HEK293 (cell line): ENCODE results near the gene BCS1L.

Experiments
- CTCF ChIA-PET: fragments of 350-600 bp; formaldehyde crosslinking; extraction: SDS; loops from one replicate; lab custom pipeline; 2021; ENCODE audit warnings: antibody characterized with exemption; lab: Yijun Ruan, JAX
- POLR2A ChIA-PET: fragments of 300-600 bp; formaldehyde crosslinking; extraction: SDS; loops from one replicate; lab custom pipeline; 2020; ENCODE audit warnings: antibody characterized with exemption, inconsistent platforms; lab: Yijun Ruan, JAX
- H3K27ac ChIP-seq: fragments of 200-500 bp; sonication (Bioruptor generic); 2 replicates; pipeline ENCODE4 v1.5.1; 2014; ENCODE audit warnings: low read depth, low read length, control low read depth, inconsistent platforms; ENCODE audit errors: extremely low read depth
- H3K36me3 ChIP-seq, 2 experiments: fragments of 200-500 bp in 1 of 2; sonication (Bioruptor generic) in 1 of 2; 1 replicate in 1 of 2; 2 replicates in 1 of 2; pipeline ENCODE4 v1.5.1; 2014 to 2017; ENCODE audit warnings: inconsistent platforms in 2 of 2, low read length in 2 of 2; ENCODE audit not compliant: control insufficient read depth in 2 of 2, insufficient read depth in 1 of 2
- H3K4me1 ChIP-seq: fragments of 200-500 bp; sonication (Bioruptor generic); 2 replicates; pipeline ENCODE4 v1.5.1; 2014; ENCODE audit warnings: mild to moderate bottlenecking, low read length, inconsistent platforms; ENCODE audit not compliant: control insufficient read depth, insufficient read depth
- H3K4me3 ChIP-seq: 2 replicates; pipeline ENCODE4 v1.5.1; 2011; ENCODE audit warnings: low read depth, mild to moderate bottlenecking, control low read depth, low read length, moderate library complexity
- H3K9me3 ChIP-seq: fragments of 200-500 bp; sonication (Bioruptor generic); 2 replicates; pipeline ENCODE4 v1.5.1; 2014; ENCODE audit warnings: low read depth, low read length, inconsistent platforms; ENCODE audit not compliant: control insufficient read depth, insufficient read depth
- MEIS1 ChIP-seq: sonication (generic); formaldehyde crosslinking; IDR thresholded peaks from 2 replicates; pipeline ENCODE4 v1.8.1; 2022; ENCODE audit warnings: missing genetic modification reagents, mild to moderate bottlenecking, borderline replicate concordance
- TCF7L2 ChIP-seq: IDR thresholded peaks from 2 replicates; pipeline ENCODE4 v1.6.1; 2011; ENCODE audit warnings: low read depth, mild to moderate bottlenecking, inconsistent platforms, low read length, moderate library complexity, borderline replicate concordance
- YY2 ChIP-seq: fragments of 450-650 bp; formaldehyde crosslinking; IDR thresholded peaks from 2 replicates; pipeline ENCODE4 v1.5.1; 2016; ENCODE audit warnings: missing biosample characterization, missing genetic modification characterization
- ZFHX2 ChIP-seq: fragments of 450-650 bp; formaldehyde crosslinking; conservative IDR thresholded peaks from 2 replicates; pipeline ENCODE4 v1.5.1; 2016; ENCODE audit warnings: missing biosample characterization, missing genetic modification characterization
- ZFP3 ChIP-seq: fragments of 450-650 bp; formaldehyde crosslinking; IDR thresholded peaks from 2 replicates; pipeline ENCODE4 v1.5.1; 2016; ENCODE audit warnings: low read depth, missing biosample characterization, missing genetic modification characterization
- ZNF10 ChIP-seq: fragments of 450-650 bp; formaldehyde crosslinking; IDR thresholded peaks from 2 replicates; pipeline ENCODE4 v1.5.1; 2017; ENCODE audit warnings: missing biosample characterization, missing genetic modification characterization
- ZNF140 ChIP-seq: fragments of 450-650 bp; formaldehyde crosslinking; IDR thresholded peaks from 2 replicates; pipeline ENCODE4 v1.5.1; 2016; ENCODE audit warnings: missing biosample characterization, missing genetic modification characterization
- ZNF169 ChIP-seq: fragments of 450-650 bp; formaldehyde crosslinking; IDR thresholded peaks from 2 replicates; pipeline ENCODE4 v1.5.1; 2016; ENCODE audit warnings: missing biosample characterization, missing genetic modification characterization
- ZNF19 ChIP-seq: fragments of 450-650 bp; formaldehyde crosslinking; IDR thresholded peaks from 2 replicates; pipeline ENCODE4; 2016; ENCODE audit warnings: missing biosample characterization, missing genetic modification characterization, low read depth
- ZNF23 ChIP-seq: fragments of 450-650 bp; formaldehyde crosslinking; IDR thresholded peaks from 2 replicates; pipeline ENCODE4 v1.5.1; 2016; ENCODE audit warnings: missing biosample characterization, missing genetic modification characterization, borderline replicate concordance
- ZNF394 ChIP-seq: fragments of 450-650 bp; formaldehyde crosslinking; IDR thresholded peaks from 2 replicates; pipeline ENCODE4 v1.5.1; 2016; ENCODE audit warnings: missing biosample characterization, missing genetic modification characterization, mild to moderate bottlenecking, moderate library complexity, borderline replicate concordance
- ZNF624 ChIP-seq: fragments of 450-650 bp; formaldehyde crosslinking; IDR thresholded peaks from 2 replicates; pipeline ENCODE4 v1.5.1; 2017; ENCODE audit warnings: missing biosample characterization, missing genetic modification characterization
- ZNF791 ChIP-seq: fragments of 450-650 bp; formaldehyde crosslinking; IDR thresholded peaks from 2 replicates; pipeline ENCODE4 v1.5.1; 2016; ENCODE audit warnings: missing biosample characterization, missing genetic modification characterization
- ZSCAN23 ChIP-seq: fragments of 450-650 bp; formaldehyde crosslinking; IDR thresholded peaks from 2 replicates; pipeline ENCODE4 v1.5.1; 2016; ENCODE audit warnings: missing biosample characterization, missing genetic modification characterization
- ZXDB ChIP-seq: fragments of 450-650 bp; formaldehyde crosslinking; IDR thresholded peaks from 2 replicates; pipeline ENCODE4 v1.5.1; 2016; ENCODE audit warnings: missing biosample characterization, missing genetic modification characterization
- TF ChIP-seq, protein P1 (sequence below): fragments of 450-650 bp; formaldehyde crosslinking; IDR thresholded peaks from 2 replicates; pipeline ENCODE4 v1.5.1; 2016; ENCODE audit warnings: missing biosample characterization, missing genetic modification characterization
- TF ChIP-seq, protein P2 (sequence below): fragments of 450-650 bp; formaldehyde crosslinking; IDR thresholded peaks from 2 replicates; pipeline ENCODE4 v1.5.1; 2016; ENCODE audit warnings: missing biosample characterization, missing genetic modification characterization, borderline replicate concordance
- TF ChIP-seq, protein P3 (sequence below): fragments of 450-650 bp; formaldehyde crosslinking; IDR thresholded peaks from 2 replicates; pipeline ENCODE4 v1.5.1; 2017; ENCODE audit warnings: missing biosample characterization, missing genetic modification characterization
- TF ChIP-seq, protein P4 (sequence below): fragments of 450-650 bp; formaldehyde crosslinking; IDR thresholded peaks from 2 replicates; pipeline ENCODE4 v1.5.1; 2016; ENCODE audit warnings: missing biosample characterization, missing genetic modification characterization, low read depth
- TF ChIP-seq, protein P5 (sequence below): fragments of 450-650 bp; formaldehyde crosslinking; IDR thresholded peaks from 2 replicates; pipeline ENCODE4 v1.5.1; 2016; ENCODE audit warnings: missing biosample characterization, missing genetic modification characterization
- TF ChIP-seq, protein P6 (sequence below): fragments of 450-650 bp; formaldehyde crosslinking; IDR thresholded peaks from 2 replicates; pipeline ENCODE4 v1.5.1; 2016; ENCODE audit warnings: missing biosample characterization, missing genetic modification characterization

The BCS1L gene

DNA sequence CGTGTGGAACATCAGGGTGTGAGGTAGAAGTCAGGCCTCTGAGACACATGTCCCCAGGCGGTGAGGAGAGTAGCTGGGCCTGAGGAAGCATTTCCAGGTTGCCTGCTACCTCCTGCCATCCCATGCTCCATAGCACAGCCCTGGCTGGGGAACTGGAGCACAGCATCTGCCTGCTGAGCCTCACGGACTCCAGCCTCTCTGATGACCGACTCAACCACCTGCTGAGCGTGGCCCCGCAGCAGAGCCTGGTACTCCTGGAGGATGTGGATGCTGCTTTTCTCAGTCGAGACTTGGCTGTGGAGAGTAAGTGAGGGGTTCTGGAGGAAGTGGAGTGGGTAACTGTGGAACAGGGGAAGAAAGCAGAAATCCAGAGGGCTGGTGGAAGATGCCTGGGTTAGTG is 2.9 kb downstream of the BCS1L start:
- peaks cover 36 to 74% of the 10 kb centered on the region in 2 experiments for H3K36me3 ChIP-seq
- TF ChIP-seq ZNF169 (tag by site-specific recombination) (no peak), ZNF791 (no peak), ZNF19 (tag by site-specific recombination) (no peak), ZFHX2 (no peak), ZNF394 (peak; percentile 30; the same call in 1 of the 2 replicates)
- TF ChIP-seq, protein P1, sequence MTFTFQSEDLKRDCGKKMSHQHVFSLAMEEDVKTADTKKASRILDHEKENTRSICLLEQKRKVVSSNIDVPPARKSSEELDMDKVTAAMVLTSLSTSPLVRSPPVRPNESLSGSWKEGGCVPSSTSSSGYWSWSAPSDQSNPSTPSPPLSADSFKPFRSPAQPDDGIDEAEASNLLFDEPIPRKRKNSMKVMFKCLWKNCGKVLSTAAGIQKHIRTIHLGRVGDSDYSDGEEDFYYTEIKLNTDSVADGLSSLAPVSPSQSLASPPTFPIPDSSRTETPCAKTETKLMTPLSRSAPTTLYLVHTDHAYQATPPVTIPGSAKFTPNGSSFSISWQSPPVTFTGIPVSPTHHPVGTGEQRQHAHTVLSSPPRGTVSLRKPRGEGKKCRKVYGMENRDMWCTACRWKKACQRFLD (tag by site-specific recombination), result no peak
- TF ChIP-seq, protein P2, sequence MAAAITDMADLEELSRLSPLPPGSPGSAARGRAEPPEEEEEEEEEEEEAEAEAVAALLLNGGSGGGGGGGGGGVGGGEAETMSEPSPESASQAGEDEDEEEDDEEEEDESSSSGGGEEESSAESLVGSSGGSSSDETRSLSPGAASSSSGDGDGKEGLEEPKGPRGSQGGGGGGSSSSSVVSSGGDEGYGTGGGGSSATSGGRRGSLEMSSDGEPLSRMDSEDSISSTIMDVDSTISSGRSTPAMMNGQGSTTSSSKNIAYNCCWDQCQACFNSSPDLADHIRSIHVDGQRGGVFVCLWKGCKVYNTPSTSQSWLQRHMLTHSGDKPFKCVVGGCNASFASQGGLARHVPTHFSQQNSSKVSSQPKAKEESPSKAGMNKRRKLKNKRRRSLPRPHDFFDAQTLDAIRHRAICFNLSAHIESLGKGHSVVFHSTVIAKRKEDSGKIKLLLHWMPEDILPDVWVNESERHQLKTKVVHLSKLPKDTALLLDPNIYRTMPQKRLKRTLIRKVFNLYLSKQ (tag by site-specific recombination), result no peak
- no peaks in the 10 kb centered on the region for H3K4me1 ChIP-seq
- ChIA-PET CTCF (interaction anchor here (1.3 kb wide), 1 partner anchor 186 kb away, joined by 4 read pairs; no protein-coding TSS in a partner anchor), POLR2A (interaction anchor here (0.9 to 4.9 kb wide), 2 partner anchors 10 to 47 kb away, joined by 3 to 62 read pairs; partner anchors contain the start of genes RNF25 and STK36)
- H3K4me3 ChIP-seq, result no peak overlapping the region
- H3K9me3 ChIP-seq, result no peaks in the 10 kb centered on the region
- H3K27ac ChIP-seq, result no peak overlapping the region

DNA sequence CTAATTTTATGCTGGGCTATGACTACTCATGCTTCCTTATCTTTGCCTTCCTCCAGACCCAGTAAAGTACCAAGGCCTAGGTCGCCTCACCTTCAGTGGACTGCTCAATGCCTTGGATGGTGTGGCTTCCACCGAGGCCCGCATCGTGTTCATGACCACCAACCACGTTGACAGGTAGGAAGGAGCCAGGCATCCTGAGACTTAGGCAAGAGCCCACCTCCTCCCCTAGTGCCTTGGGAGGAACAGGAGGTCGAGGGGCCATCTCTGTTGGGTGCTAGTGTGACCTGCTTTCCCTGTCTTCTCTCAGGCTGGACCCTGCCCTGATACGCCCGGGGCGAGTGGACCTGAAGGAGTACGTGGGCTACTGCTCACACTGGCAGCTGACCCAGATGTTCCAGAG is 3.3 kb downstream of the BCS1L start:
- Histone ChIP-seq H3K27ac (no peak overlapping the region), H3K9me3 (no peaks in the 10 kb centered on the region), H3K36me3 (peaks cover 36 to 74% of the 10 kb centered on the region in 2 experiments), H3K4me3 (no peak overlapping the region), H3K4me1 (no peaks in the 10 kb centered on the region)
- ChIA-PET POLR2A (no interaction called here), CTCF (interaction anchor here (1.3 kb wide), 1 partner anchor 12 kb away, joined by 3 read pairs; no protein-coding TSS in a partner anchor)
- TF ChIP-seq ZSCAN23 (tag by site-specific recombination) (no peak), ZNF140 (tag by site-specific recombination) (no peak), MEIS1 (CRISPR knock-in tag) (no peak), ZFP3 (tag by site-specific recombination) (no peak), YY2 (tag by site-specific recombination) (no peak), ZNF23 (tag by site-specific recombination) (no peak), ZNF624 (tag by site-specific recombination) (no peak)
- TF ChIP-seq, protein P3, sequence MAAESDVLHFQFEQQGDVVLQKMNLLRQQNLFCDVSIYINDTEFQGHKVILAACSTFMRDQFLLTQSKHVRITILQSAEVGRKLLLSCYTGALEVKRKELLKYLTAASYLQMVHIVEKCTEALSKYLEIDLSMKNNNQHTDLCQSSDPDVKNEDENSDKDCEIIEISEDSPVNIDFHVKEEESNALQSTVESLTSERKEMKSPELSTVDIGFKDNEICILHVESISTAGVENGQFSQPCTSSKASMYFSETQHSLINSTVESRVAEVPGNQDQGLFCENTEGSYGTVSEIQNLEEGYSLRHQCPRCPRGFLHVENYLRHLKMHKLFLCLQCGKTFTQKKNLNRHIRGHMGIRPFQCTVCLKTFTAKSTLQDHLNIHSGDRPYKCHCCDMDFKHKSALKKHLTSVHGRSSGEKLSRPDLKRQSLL (tag by site-specific recombination), result no peak

DNA sequence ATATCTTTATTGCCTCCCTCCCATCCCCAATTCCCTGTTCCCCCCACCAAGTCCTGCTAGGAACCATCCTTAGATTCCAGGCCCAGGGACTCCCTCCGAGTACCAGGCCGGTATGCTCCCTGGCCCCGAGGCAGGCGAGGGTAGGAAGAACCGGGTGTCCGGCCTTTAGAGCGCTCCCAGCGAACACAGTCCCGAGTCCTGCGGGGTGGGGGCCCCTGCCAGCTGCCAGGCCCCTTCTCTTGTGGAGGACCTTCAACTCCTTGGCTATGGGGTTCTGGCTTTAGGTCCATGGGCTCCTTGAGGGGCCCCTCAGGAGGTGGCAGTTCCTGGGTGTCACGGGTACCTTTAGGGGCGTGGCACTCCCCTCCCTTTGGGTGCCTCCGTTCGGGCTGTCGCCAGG is 4.4 kb downstream of the BCS1L start:
- Histone ChIP-seq H3K4me3 (no peak overlapping the region), H3K9me3 (no peaks in the 10 kb centered on the region), H3K4me1 (no peaks in the 10 kb centered on the region), H3K27ac (no peak overlapping the region), H3K36me3 (peaks cover 32 to 82% of the 10 kb centered on the region in 2 experiments)
- ChIA-PET CTCF (interaction anchor here (1.3 kb wide), 1 partner anchor 13 kb away, joined by 3 read pairs; no protein-coding TSS in a partner anchor), POLR2A (no interaction called here)
- TF ChIP-seq, protein P4, sequence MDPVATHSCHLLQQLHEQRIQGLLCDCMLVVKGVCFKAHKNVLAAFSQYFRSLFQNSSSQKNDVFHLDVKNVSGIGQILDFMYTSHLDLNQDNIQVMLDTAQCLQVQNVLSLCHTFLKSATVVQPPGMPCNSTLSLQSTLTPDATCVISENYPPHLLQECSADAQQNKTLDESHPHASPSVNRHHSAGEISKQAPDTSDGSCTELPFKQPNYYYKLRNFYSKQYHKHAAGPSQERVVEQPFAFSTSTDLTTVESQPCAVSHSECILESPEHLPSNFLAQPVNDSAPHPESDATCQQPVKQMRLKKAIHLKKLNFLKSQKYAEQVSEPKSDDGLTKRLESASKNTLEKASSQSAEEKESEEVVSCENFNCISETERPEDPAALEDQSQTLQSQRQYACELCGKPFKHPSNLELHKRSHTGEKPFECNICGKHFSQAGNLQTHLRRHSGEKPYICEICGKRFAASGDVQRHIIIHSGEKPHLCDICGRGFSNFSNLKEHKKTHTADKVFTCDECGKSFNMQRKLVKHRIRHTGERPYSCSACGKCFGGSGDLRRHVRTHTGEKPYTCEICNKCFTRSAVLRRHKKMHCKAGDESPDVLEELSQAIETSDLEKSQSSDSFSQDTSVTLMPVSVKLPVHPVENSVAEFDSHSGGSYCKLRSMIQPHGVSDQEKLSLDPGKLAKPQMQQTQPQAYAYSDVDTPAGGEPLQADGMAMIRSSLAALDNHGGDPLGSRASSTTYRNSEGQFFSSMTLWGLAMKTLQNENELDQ (tag by site-specific recombination), result no peak
- TF ChIP-seq ZXDB (tag by site-specific recombination) (no peak), ZNF10 (no peak), TCF7L2 (no peak)
- TF ChIP-seq, protein P5, sequence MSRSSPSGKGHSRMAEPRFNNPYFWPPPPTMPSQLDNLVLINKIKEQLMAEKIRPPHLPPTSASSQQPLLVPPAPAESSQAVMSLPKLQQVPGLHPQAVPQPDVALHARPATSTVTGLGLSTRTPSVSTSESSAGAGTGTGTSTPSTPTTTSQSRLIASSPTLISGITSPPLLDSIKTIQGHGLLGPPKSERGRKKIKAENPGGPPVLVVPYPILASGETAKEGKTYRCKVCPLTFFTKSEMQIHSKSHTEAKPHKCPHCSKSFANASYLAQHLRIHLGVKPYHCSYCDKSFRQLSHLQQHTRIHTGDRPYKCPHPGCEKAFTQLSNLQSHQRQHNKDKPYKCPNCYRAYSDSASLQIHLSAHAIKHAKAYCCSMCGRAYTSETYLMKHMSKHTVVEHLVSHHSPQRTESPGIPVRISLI (tag by site-specific recombination), result no peak
- TF ChIP-seq, protein P6, sequence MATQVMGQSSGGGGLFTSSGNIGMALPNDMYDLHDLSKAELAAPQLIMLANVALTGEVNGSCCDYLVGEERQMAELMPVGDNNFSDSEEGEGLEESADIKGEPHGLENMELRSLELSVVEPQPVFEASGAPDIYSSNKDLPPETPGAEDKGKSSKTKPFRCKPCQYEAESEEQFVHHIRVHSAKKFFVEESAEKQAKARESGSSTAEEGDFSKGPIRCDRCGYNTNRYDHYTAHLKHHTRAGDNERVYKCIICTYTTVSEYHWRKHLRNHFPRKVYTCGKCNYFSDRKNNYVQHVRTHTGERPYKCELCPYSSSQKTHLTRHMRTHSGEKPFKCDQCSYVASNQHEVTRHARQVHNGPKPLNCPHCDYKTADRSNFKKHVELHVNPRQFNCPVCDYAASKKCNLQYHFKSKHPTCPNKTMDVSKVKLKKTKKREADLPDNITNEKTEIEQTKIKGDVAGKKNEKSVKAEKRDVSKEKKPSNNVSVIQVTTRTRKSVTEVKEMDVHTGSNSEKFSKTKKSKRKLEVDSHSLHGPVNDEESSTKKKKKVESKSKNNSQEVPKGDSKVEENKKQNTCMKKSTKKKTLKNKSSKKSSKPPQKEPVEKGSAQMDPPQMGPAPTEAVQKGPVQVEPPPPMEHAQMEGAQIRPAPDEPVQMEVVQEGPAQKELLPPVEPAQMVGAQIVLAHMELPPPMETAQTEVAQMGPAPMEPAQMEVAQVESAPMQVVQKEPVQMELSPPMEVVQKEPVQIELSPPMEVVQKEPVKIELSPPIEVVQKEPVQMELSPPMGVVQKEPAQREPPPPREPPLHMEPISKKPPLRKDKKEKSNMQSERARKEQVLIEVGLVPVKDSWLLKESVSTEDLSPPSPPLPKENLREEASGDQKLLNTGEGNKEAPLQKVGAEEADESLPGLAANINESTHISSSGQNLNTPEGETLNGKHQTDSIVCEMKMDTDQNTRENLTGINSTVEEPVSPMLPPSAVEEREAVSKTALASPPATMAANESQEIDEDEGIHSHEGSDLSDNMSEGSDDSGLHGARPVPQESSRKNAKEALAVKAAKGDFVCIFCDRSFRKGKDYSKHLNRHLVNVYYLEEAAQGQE, result no peak
